Kidney (tissue), 14 donors: ENCODE measurements around the gene DLGAP1. TPM values are rescaled to one million over a fixed set of nuclear protein-coding genes. Genes with fewer than 3 reads are reported as not detected.
"Not testable (repeated sequence)": the region's sequence is repeated elsewhere in the genome, so short reads cannot be mapped to it uniquely, and the experiment has no call there.

ENCODE experiments used
- DNase-seq, 5 donors: peaks; one replicate each; pipeline ENCODE4 v3.0.0-alpha.2; 2013 to 2020
- FAIRE-seq: peaks from 2 replicates; lab custom pipeline; 2012; peaks lifted over from hg19 to GRCh38; lab: Jason Lieb, UNC
- H3K27ac ChIP-seq, 2 donors: one replicate each; pipeline ENCODE4 v1.7.0; 2013; ENCODE audit warnings: low read depth in 2 of 2, low read length in 2 of 2, inconsistent platforms in 1 of 2
- H3K27me3 ChIP-seq: one replicate; pipeline ENCODE4 v1.7.1; 2013; ENCODE audit warnings: low read length, inconsistent platforms; ENCODE audit not compliant: control insufficient read depth, insufficient read depth
- H3K36me3 ChIP-seq, 3 donors: one replicate each; pipeline versions ENCODE4 v1.7.0 to v1.7.1; 2013; ENCODE audit warnings: low read length in 3 of 3, control low read depth in 1 of 3, inconsistent platforms in 1 of 3; ENCODE audit not compliant: insufficient read depth in 3 of 3, control insufficient read depth in 2 of 3
- H3K4me1 ChIP-seq, 3 donors: one replicate each; pipeline versions ENCODE4 v1.7.0 to v1.7.1; 2013; ENCODE audit warnings: low read length in 3 of 3, inconsistent platforms in 1 of 3, low read depth in 1 of 3; ENCODE audit not compliant: control insufficient read depth in 2 of 3, insufficient read depth in 2 of 3
- H3K4me3 ChIP-seq, 3 donors: one replicate each; pipeline versions ENCODE4 v1.7.0 to v1.8.1; 2013; ENCODE audit warnings: low read length in 3 of 3, control low read depth in 1 of 3, inconsistent platforms in 1 of 3
- H3K9ac ChIP-seq, 3 donors: one replicate each; pipeline versions ENCODE4 v1.7.0 to v1.7.1; 2013; ENCODE audit warnings: low read length in 3 of 3, control low read depth in 1 of 3, inconsistent platforms in 1 of 3
- H3K9me3 ChIP-seq, 3 donors: one replicate each; pipeline versions ENCODE4 v1.7.0 to v1.7.1; 2013; ENCODE audit warnings: low read length in 3 of 3, control low read depth in 1 of 3, inconsistent platforms in 1 of 3; ENCODE audit not compliant: control insufficient read depth in 2 of 3, insufficient read depth in 1 of 3
- CTCF ChIP-seq: IDR thresholded peaks from 3 replicates; pipeline ENCODE4 v1.5.1; 2012; ENCODE audit warnings: mild to moderate bottlenecking, moderate library complexity, borderline replicate concordance; ENCODE audit not compliant: insufficient read depth; ENCODE audit errors: extremely low read depth
- intact Hi-C: fragments of 100-400 bp; cut with DNase I; formaldehyde crosslinking; loops from one replicate; pipeline ENCODE4 v1.11.1; 2022
- polyA plus RNA-seq: library from polyadenylated mRNA; stranded (reverse); fragments of 350-450 nt; fragmentation: Illumina TruSeq; extraction: RNeasy Lipid Tissue Mini Kit (QIAGEN cat#74804); gene quantifications from one replicate; pipeline ENCODE4 v1.2.3, GENCODE V29; 2014; ENCODE audit warnings: low read depth, low replicate concordance; ENCODE audit not compliant: insufficient read depth
- total RNA-seq: library from RNA; stranded (reverse); fragmentation: NEBNext Ultra II Directional; extraction: Animal tissue kit (Norgen Biotek cat#: 25700); gene quantifications from one replicate; pipeline ENCODE4 v1.2.1, GENCODE V29; 2021
- donor health status: control.
- donor health status: control.
- donor health status: control.
- donor health status: control.
- donor health status: control.
- donor health status: DM: yes; HTN: yes; CAD: no.
- donor health status: Normal renal cell carcinoma (clear cell type).

Gene DLGAP1
- total and polyA plus RNA-seq, 2 donors from 2014 or later = 1.2 to 32.8 TPM

- Histone ChIP-seq H3K9me3 (no peaks in the 10 kb centered on the region), H3K9ac (no peak overlapping the region), H3K4me3 (no peak overlapping the region), H3K36me3 (no peaks in the 10 kb centered on the region), H3K4me1 (no peaks in the 10 kb centered on the region), H3K27ac (no peak overlapping the region), H3K27me3 (no peaks in the 10 kb centered on the region)
- FAIRE-seq (no peak), DNase-seq (no peak)
- intact Hi-C loops = no loop called here
- no peak for TF ChIP-seq CTCF
These were observed 803.8 kb downstream of the DLGAP1 start for GRCh38 chr18:3651266-3651665.

GRCh38 chr18:3650521-3651042 lies 804.5 kb downstream of the DLGAP1 start:
- H3K27me3 ChIP-seq, H3K36me3 ChIP-seq, H3K9ac ChIP-seq, H3K27ac ChIP-seq, DNase-seq, H3K9me3 ChIP-seq, FAIRE-seq, H3K4me3 ChIP-seq, intact Hi-C loops, H3K4me1 ChIP-seq: not testable (repeated sequence)

DNA sequence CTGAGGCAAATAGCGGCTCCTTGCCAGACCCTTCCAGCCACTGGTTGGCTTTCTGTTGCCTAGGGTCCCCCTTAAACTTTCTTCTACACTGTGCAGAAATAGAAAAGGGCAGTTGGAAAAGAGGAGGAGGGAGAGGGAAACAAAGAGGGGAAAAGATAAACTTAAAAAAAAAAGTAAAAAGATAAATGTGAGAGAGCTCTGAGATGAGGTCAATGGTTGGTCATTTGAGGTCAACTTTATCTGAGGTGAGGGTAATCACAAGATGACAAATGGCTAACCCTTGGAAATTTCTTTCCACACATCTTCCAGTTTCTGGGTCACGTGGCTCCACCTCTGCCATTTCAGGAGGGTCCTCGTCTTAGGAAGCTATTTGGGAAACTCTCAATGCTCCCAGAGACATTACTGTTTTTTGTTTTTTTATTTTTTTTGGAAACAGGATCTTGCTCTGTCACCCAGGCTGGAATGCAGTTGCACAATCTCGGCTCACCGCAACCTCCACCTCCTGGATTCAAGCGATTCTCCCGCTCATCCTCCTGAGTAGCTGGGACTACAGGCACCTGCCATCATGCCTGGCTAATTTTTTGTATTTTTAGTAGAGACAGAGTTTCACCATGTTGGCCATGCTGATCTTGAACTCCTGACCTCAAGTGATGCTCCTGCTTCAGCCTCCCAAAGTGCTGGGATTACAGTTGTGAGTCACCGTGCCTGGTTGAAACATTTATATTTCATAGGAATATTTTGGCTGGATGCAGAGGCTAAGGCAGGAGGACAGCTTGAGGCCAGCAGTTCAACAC lies 805.3 kb downstream of the DLGAP1 start:
- H3K27me3 ChIP-seq = no peaks in the 10 kb centered on the region
- FAIRE-seq = no peak
- H3K4me3 ChIP-seq = no peak overlapping the region
- H3K9me3 ChIP-seq = no peaks in the 10 kb centered on the region
- TF ChIP-seq CTCF = no peak
- H3K9ac ChIP-seq = no peak overlapping the region
- H3K36me3 ChIP-seq = no peaks in the 10 kb centered on the region
- DNase-seq = no peak
- H3K4me1 ChIP-seq = no peaks in the 10 kb centered on the region
- intact Hi-C loops = no loop called here
- no peak overlapping the region for H3K27ac ChIP-seq

GRCh38 chr18:3649135-3649632 lies 805.9 kb downstream of the DLGAP1 start:
- Histone ChIP-seq H3K27me3 (no peaks in the 10 kb centered on the region), H3K27ac (no peak overlapping the region), H3K9ac (no peak overlapping the region), H3K36me3 (no peaks in the 10 kb centered on the region), H3K4me3 (no peak overlapping the region), H3K9me3 (no peaks in the 10 kb centered on the region), H3K4me1 (no peaks in the 10 kb centered on the region)
- no peak for TF ChIP-seq CTCF
- FAIRE-seq (no peak), DNase-seq (no peak)
- intact Hi-C loops = no loop called here
